Anterior cingulate cortex (tissue), 58 donors: ENCODE data around the gene COQ3.
A peak's percentile ranks its signal among the peaks of the same experiment; 100 is the strongest.

Experiments used
- DNase-seq, 58 donors: peaks; one replicate each; lab custom pipeline; 2025; lab: John Stamatoyannopoulos, UW

The COQ3 gene

GRCh38 chr6:99334526-99335127 is 59.4 kb downstream of the COQ3 start:
- DNase-seq, result peak in 7 of 58 donors; percentile 3 to 22 (median 9)

GRCh38 chr6:99333068-99333467 is 60.9 kb downstream of the COQ3 start:
- no peak for DNase-seq

GRCh38 chr6:99331531-99331930 is 62.5 kb downstream of the COQ3 start:
- DNase-seq, result no peak

- DNase-seq, result peak in 20 of 58 donors; percentile 3 to 60 (median 14)
These were observed 63.8 kb downstream of the COQ3 start for GRCh38 chr6:99330159-99330558.

- no peak for DNase-seq
These were observed 69.0 kb downstream of the COQ3 start for GRCh38 chr6:99324996-99325395.
